GM23338 (cell line): Measurements from ENCODE around the gene WEE2. TPM values are rescaled to one million over a fixed set of nuclear protein-coding genes. Genes with fewer than 3 reads are reported as not detected.

Experiments used
- ATAC-seq: fragments of 200-7000 bp; cut with Tn5 transposase; 3 replicates; pipeline ENCODE4 v1.9.1; 2020
- DNase-seq: peaks from one replicate; pipeline ENCODE4 v3.0.0-alpha.2; 2015; ENCODE audit warnings: low spot score
- H2AFZ ChIP-seq: fragments of 200-600 bp; sonication (generic); 2 replicates; pipeline ENCODE4 v1.8.0; 2016; ENCODE audit warnings: antibody characterized with exemption, mild to moderate bottlenecking, moderate library complexity
- H3F3A ChIP-seq: fragments of 200-600 bp; sonication (generic); replicated peaks from 2 replicates; pipeline ENCODE4 v1.8.0; 2017; ENCODE audit warnings: antibody characterized with exemption, mixed run types, low read depth
- H3K27ac ChIP-seq: fragments of 200-600 bp; sonication (generic); 2 replicates; pipeline ENCODE4 v1.6.1; 2016; ENCODE audit warnings: low read depth
- H3K27me3 ChIP-seq: fragments of 200-600 bp; sonication (generic); 2 replicates; pipeline ENCODE4 v1.8.0; 2016; ENCODE audit warnings: mild to moderate bottlenecking, mixed run types, moderate library complexity; ENCODE audit not compliant: insufficient read depth
- H3K36me3 ChIP-seq: fragments of 200-600 bp; sonication (generic); 2 replicates; pipeline ENCODE4 v1.8.0; 2016; ENCODE audit warnings: mild to moderate bottlenecking; ENCODE audit not compliant: insufficient read depth
- H3K4me1 ChIP-seq: fragments of 200-600 bp; sonication (generic); 2 replicates; pipeline ENCODE4 v1.8.0; 2016; ENCODE audit warnings: mild to moderate bottlenecking, moderate library complexity; ENCODE audit not compliant: insufficient read depth
- H3K4me2 ChIP-seq: fragments of 200-600 bp; sonication (generic); 2 replicates; pipeline ENCODE4 v1.7.1; 2017; ENCODE audit warnings: mixed run types
- H3K4me3 ChIP-seq: fragments of 200-600 bp; sonication (generic); 2 replicates; pipeline ENCODE4 v1.6.1; 2016; ENCODE audit warnings: mixed run types
- H3K79me2 ChIP-seq: fragments of 200-600 bp; sonication (generic); replicated peaks from 2 replicates; pipeline ENCODE4 v1.8.0; 2017; ENCODE audit warnings: mild to moderate bottlenecking; ENCODE audit not compliant: insufficient read depth
- H3K9me2 ChIP-seq: fragments of 200-600 bp; sonication (generic); 2 replicates; pipeline ENCODE4 v1.8.0; 2017; ENCODE audit not compliant: insufficient read depth
- H4K20me1 ChIP-seq: fragments of 200-600 bp; sonication (generic); replicated peaks from 2 replicates; pipeline ENCODE4 v1.8.0; 2017; ENCODE audit warnings: mild to moderate bottlenecking; ENCODE audit not compliant: insufficient read depth
- H3K27ac Mint-ChIP-seq: 2 replicates; pipeline ENCODE4 v1.8.0; 2020; ENCODE audit warnings: inconsistent platforms, mild to moderate bottlenecking, moderate library complexity, mixed read lengths
- H3K27me3 Mint-ChIP-seq: 3 replicates; pipeline ENCODE4 v1.8.0; 2022; ENCODE audit warnings: low read depth, mild to moderate bottlenecking, moderate library complexity, mixed read lengths, inconsistent platforms; ENCODE audit not compliant: insufficient read depth, poor library complexity
- H3K36me3 Mint-ChIP-seq: 3 replicates; pipeline ENCODE4 v1.8.0; 2021; ENCODE audit warnings: low read depth, mild to moderate bottlenecking, inconsistent platforms, moderate library complexity, mixed read lengths
- H3K4me1 Mint-ChIP-seq: 3 replicates; pipeline ENCODE4 v1.8.0; 2020; ENCODE audit warnings: mild to moderate bottlenecking, inconsistent platforms, mixed read lengths
- H3K4me3 Mint-ChIP-seq: 3 replicates; pipeline ENCODE4 v1.8.0; 2021; ENCODE audit warnings: moderate library complexity, mild to moderate bottlenecking, inconsistent platforms, mixed read lengths
- H3K9me3 Mint-ChIP-seq: 3 replicates; pipeline ENCODE4 v1.8.0; 2020; ENCODE audit warnings: moderate library complexity, mild to moderate bottlenecking, inconsistent platforms, mixed read lengths
- CREB1 ChIP-seq: fragments of 250-450 bp; sonication (Bioruptor Pico); IDR thresholded peaks from 2 replicates; pipeline ENCODE4 v1.5.0; 2020; ENCODE audit warnings: low read depth, mild to moderate bottlenecking, moderate library complexity
- EZH2phosphoT487 ChIP-seq: fragments of 200-600 bp; sonication (generic); IDR thresholded peaks from one replicate; pipeline ENCODE4 v1.8.1; 2018; ENCODE audit warnings: antibody characterized with exemption; ENCODE audit not compliant: unreplicated experiment
- JUNB ChIP-seq: IDR thresholded peaks from one replicate; pipeline ENCODE4 v1.6.1; 2016; ENCODE audit warnings: antibody characterized with exemption; ENCODE audit not compliant: unreplicated experiment
- NANOG ChIP-seq: IDR thresholded peaks from 2 replicates; pipeline ENCODE4 v1.6.1; 2016; ENCODE audit warnings: antibody characterized with exemption, borderline replicate concordance
- POLR2AphosphoS5 ChIP-seq: IDR thresholded peaks from 2 replicates; pipeline ENCODE4 v1.6.1; 2016; ENCODE audit warnings: antibody characterized with exemption, low read depth
- STAT1 ChIP-seq: IDR thresholded peaks from one replicate; pipeline ENCODE4 v1.6.1; 2016; ENCODE audit warnings: antibody characterized with exemption; ENCODE audit not compliant: unreplicated experiment
- ZNF114 ChIP-seq: fragments of 250-450 bp; sonication (Bioruptor Pico); IDR thresholded peaks from 2 replicates; pipeline ENCODE4 v1.5.0; 2020; ENCODE audit warnings: mild to moderate bottlenecking, moderate library complexity
- polyA plus RNA-seq: library from polyadenylated mRNA; unstranded; fragments of >200 nt; fragmentation: Nextera tagmentation; extraction: Ambion mirVana; gene quantifications from 2 replicates; pipeline ENCODE4 v1.2.1, GENCODE V29; 2016
- total RNA-seq: library from RNA; depleted of rRNA; stranded (reverse); fragments of >200 nt; shearing (Covaris generic); gene quantifications from 2 replicates; pipeline ENCODE4 v1.2.3, GENCODE V29; 2014
- TF ChIP-seq, protein P1 (sequence below), 2 experiments: fragments of 200-600 bp in 1 of 2; sonication (generic) in 1 of 2; conservative IDR thresholded peaks; 2 replicates each; pipeline versions ENCODE4 v1.5.1 to v1.6.1; 2016 to 2017; ENCODE audit warnings: antibody characterized with exemption in 2 of 2, low read depth in 2 of 2, mild to moderate bottlenecking in 2 of 2, moderate library complexity in 1 of 2
- TF ChIP-seq, protein P2 (sequence below): IDR thresholded peaks from 2 replicates; pipeline ENCODE4 v1.6.1; 2016; ENCODE audit warnings: antibody characterized with exemption

WEE2 gene
- total and polyA plus RNA-seq, 2 experiments from 2014 or later: not detected

DNA sequence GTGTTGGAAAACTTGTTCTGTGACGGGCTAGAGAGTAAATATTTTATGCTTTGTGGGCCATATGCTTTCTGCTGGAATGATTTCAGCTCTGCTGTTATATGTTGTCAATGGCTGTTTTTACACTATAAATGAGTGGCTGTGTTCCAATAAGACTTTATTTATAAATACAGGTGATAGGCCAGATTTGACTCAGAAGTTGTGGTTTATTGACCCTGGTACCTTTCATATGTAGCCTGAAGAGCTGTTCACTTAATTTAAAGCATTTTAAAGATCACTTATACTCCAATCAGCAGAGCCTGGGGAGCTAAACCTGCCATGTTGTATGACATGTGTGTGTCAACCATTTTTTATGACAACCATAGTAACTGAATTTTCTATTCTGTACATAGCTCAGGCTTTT is 20.9 kb downstream of the WEE2 start:
- Histone ChIP-seq H3K4me3 (no peak overlapping the region), H3K36me3 (no peaks in the 10 kb centered on the region), H3K9me2 (no peaks in the 10 kb centered on the region), H4K20me1 (no peaks in the 10 kb centered on the region), H3K4me1 (0 out of 2 replicates have a peak, but pooled peaks cover 3% of the 10 kb centered on the region), H3K79me2 (no peaks in the 10 kb centered on the region), H2AFZ (no peak overlapping the region), H3F3A (no peaks in the 10 kb centered on the region), H3K4me2 (no peak overlapping the region), H3K27ac (no peak overlapping the region), H3K27me3 (no peaks in the 10 kb centered on the region)
- Mint-ChIP-seq H3K36me3 (no peaks in the 10 kb centered on the region), H3K9me3 (no peaks in the 10 kb centered on the region), H3K4me1 (peaks cover 11% of the 10 kb centered on the region), H3K4me3 (no peak overlapping the region), H3K27me3 (peaks cover 2% of the 10 kb centered on the region), H3K27ac (no peak overlapping the region)
- no peak for TF ChIP-seq EZH2phosphoT487
- no peak for TF ChIP-seq JUNB
- TF ChIP-seq, protein P1, sequence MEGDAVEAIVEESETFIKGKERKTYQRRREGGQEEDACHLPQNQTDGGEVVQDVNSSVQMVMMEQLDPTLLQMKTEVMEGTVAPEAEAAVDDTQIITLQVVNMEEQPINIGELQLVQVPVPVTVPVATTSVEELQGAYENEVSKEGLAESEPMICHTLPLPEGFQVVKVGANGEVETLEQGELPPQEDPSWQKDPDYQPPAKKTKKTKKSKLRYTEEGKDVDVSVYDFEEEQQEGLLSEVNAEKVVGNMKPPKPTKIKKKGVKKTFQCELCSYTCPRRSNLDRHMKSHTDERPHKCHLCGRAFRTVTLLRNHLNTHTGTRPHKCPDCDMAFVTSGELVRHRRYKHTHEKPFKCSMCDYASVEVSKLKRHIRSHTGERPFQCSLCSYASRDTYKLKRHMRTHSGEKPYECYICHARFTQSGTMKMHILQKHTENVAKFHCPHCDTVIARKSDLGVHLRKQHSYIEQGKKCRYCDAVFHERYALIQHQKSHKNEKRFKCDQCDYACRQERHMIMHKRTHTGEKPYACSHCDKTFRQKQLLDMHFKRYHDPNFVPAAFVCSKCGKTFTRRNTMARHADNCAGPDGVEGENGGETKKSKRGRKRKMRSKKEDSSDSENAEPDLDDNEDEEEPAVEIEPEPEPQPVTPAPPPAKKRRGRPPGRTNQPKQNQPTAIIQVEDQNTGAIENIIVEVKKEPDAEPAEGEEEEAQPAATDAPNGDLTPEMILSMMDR (conservative IDR thresholded peaks at IDR 0.05; ENCODE audit: low read depth in 2 of 2): no peak
- no peak for TF ChIP-seq NANOG
- no peak for TF ChIP-seq CREB1 (CRISPR knock-in tag)
- no peak for TF ChIP-seq ZNF114 (CRISPR knock-in tag)
- TF ChIP-seq, protein P2, sequence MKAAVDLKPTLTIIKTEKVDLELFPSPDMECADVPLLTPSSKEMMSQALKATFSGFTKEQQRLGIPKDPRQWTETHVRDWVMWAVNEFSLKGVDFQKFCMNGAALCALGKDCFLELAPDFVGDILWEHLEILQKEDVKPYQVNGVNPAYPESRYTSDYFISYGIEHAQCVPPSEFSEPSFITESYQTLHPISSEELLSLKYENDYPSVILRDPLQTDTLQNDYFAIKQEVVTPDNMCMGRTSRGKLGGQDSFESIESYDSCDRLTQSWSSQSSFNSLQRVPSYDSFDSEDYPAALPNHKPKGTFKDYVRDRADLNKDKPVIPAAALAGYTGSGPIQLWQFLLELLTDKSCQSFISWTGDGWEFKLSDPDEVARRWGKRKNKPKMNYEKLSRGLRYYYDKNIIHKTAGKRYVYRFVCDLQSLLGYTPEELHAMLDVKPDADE: no peak
- ATAC-seq (no peak), DNase-seq (no peak)

DNA sequence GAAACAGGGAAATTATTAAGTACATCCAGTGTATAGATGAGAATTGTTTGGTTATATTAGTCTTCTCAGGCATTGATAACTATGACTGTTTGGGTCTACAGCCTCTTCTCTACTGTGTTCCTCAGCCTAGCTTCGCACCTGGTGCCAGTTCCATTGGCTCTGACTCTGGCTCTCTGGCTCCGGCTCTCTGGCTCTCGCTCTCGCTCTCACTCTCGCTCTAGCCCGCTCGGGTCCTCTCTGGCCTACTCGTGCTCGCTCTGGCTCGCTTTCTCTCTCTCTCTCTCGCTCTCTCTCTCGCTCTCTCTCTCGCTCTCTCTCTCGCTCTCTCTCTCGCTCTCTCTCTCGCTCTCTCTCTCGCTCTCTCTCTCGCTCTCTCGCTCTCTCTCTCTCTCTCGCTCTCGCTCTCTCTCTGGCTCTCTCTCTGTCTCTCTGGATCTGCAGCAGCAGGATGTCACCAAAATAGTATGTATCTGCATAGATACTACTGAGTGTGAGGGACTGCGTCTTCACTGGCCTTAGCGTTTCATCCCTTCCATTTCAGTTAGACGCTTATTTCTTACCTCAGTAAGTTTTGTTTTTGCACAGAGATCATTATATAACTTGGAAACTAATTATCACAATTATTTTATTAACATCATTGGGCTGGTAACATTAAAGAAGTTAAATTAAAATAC is 23.5 kb downstream of the WEE2 start:
- TF ChIP-seq, protein P1 (conservative IDR thresholded peaks at IDR 0.05; ENCODE audit: low read depth in 2 of 2): no peak
- TF ChIP-seq NANOG (no peak), POLR2AphosphoS5 (no peak), STAT1 (no peak)
- TF ChIP-seq, protein P2: no peak
- Histone ChIP-seq H2AFZ (no peak overlapping the region), H3K4me3 (no peak overlapping the region), H4K20me1 (no peaks in the 10 kb centered on the region), H3K9me2 (no peaks in the 10 kb centered on the region), H3K27ac (no peak overlapping the region), H3K36me3 (no peaks in the 10 kb centered on the region), H3K4me1 (no peaks in the 10 kb centered on the region), H3K79me2 (no peaks in the 10 kb centered on the region), H3F3A (no peaks in the 10 kb centered on the region), H3K4me2 (no peak overlapping the region), H3K27me3 (no peaks in the 10 kb centered on the region)
- Mint-ChIP-seq H3K27ac (no peak overlapping the region), H3K27me3 (peaks cover 2% of the 10 kb centered on the region), H3K36me3 (no peaks in the 10 kb centered on the region), H3K4me1 (peaks cover 3% of the 10 kb centered on the region; the same call in 1 of the 3 replicates), H3K4me3 (no peak overlapping the region), H3K9me3 (no peaks in the 10 kb centered on the region)
- peak; percentile 80 for ATAC-seq
- no peak for DNase-seq
